HL-60 (cell line): ENCODE data around the gene ZNF397.

Experiments used
- DNase-seq, 2 experiments: peaks; one replicate each; pipeline ENCODE4 v3.0.0-alpha.2; 2010 to 2020; ENCODE audit warnings: low read depth in 1 of 2, low spot score in 1 of 2
- H3K27ac ChIP-seq: fragments of 250-450 bp; sonication (Bioruptor Pico); replicated peaks from 2 replicates; pipeline ENCODE4 v1.5.1; 2020; ENCODE audit warnings: mild to moderate bottlenecking, moderate library complexity
- H3K27me3 ChIP-seq: fragments of 250-450 bp; sonication (Bioruptor Pico); 2 replicates; pipeline ENCODE4 v1.5.1; 2021; ENCODE audit warnings: mild to moderate bottlenecking, moderate library complexity; ENCODE audit not compliant: insufficient read depth, poor library complexity, severe bottlenecking
- H3K4me3 ChIP-seq: replicated peaks from 2 replicates; pipeline ENCODE4 v1.5.1; 2011; ENCODE audit warnings: mild to moderate bottlenecking, control low read depth, low read length; ENCODE audit not compliant: insufficient read depth
- CTCF ChIP-seq: IDR thresholded peaks from one replicate; pipeline ENCODE4 v1.5.1; 2011; ENCODE audit warnings: low read length, control low read depth, inconsistent platforms; ENCODE audit not compliant: insufficient read depth
- GABPA ChIP-seq: IDR thresholded peaks from 2 replicates; pipeline ENCODE4 v1.6.1; 2012; ENCODE audit warnings: low read depth
- POLR2AphosphoS5 ChIP-seq: IDR thresholded peaks from 2 replicates; pipeline ENCODE4 v1.6.1; 2012; ENCODE audit warnings: low read depth
- REST ChIP-seq: IDR thresholded peaks from 2 replicates; pipeline ENCODE4 v1.6.1; 2012; ENCODE audit warnings: low read depth; ENCODE audit not compliant: insufficient replicate concordance
- SPI1 ChIP-seq: IDR thresholded peaks from 2 replicates; pipeline ENCODE4 v1.6.1; 2012; ENCODE audit warnings: low read depth, mild to moderate bottlenecking, borderline replicate concordance

ZNF397 gene

GRCh38 chr18:35252466-35252865 lies 11.6 kb downstream of the ZNF397 start:
- no peak for DNase-seq
- TF ChIP-seq POLR2AphosphoS5, result no peak
- no peak for TF ChIP-seq REST
- TF ChIP-seq SPI1, result no peak
- TF ChIP-seq GABPA, result no peak
- no peak for TF ChIP-seq CTCF
- Histone ChIP-seq H3K27ac (no peak overlapping the region), H3K27me3 (no peaks in the 10 kb centered on the region), H3K4me3 (no peak overlapping the region)

- H3K27me3 ChIP-seq, result no peaks in the 10 kb centered on the region
- no peak for TF ChIP-seq CTCF
- no peak for TF ChIP-seq REST
- TF ChIP-seq GABPA, result no peak
- TF ChIP-seq SPI1, result no peak
- TF ChIP-seq POLR2AphosphoS5, result no peak
- H3K4me3 ChIP-seq, result no peak overlapping the region
- no peak for DNase-seq
- no peak overlapping the region for H3K27ac ChIP-seq
These were observed 12.9 kb downstream of the ZNF397 start for GRCh38 chr18:35253655-35254287.

DNA sequence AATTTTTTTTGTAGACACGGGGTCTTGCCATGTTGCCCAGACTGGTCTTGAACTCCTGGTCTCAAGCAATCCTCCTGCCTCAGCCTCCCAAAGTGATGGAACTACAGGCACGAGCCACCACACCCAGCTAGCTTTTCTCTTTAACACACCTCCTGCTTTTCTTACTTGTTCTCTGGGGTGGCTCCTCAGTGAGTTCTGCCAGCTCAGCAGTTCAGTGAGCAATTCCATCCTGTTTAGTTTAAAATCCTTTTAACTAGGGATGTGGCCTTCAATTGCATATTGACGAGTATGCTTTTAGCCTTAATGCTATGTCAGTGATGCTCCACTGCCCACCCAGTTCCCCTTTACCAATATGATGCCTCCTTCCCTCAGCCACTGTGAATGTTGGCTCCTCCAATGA lies 16.1 kb downstream of the ZNF397 start:
- Histone ChIP-seq H3K27ac (no peak overlapping the region), H3K27me3 (no peaks in the 10 kb centered on the region), H3K4me3 (no peak overlapping the region)
- DNase-seq, result no peak
- no peak for TF ChIP-seq REST
- TF ChIP-seq CTCF, result no peak
- TF ChIP-seq POLR2AphosphoS5, result no peak
- TF ChIP-seq SPI1, result no peak
- no peak for TF ChIP-seq GABPA
